HS-5 (cell line): ENCODE results near the gene AZGP1.
"Not testable (repeated sequence)": the region's sequence is repeated elsewhere in the genome, so short reads cannot be mapped to it uniquely, and the experiment has no call there.

Experiments used
- DNase-seq: peaks from one replicate; pipeline ENCODE4 v3.0.0-alpha.2; 2012; ENCODE audit warnings: low read depth

Gene AZGP1

DNA sequence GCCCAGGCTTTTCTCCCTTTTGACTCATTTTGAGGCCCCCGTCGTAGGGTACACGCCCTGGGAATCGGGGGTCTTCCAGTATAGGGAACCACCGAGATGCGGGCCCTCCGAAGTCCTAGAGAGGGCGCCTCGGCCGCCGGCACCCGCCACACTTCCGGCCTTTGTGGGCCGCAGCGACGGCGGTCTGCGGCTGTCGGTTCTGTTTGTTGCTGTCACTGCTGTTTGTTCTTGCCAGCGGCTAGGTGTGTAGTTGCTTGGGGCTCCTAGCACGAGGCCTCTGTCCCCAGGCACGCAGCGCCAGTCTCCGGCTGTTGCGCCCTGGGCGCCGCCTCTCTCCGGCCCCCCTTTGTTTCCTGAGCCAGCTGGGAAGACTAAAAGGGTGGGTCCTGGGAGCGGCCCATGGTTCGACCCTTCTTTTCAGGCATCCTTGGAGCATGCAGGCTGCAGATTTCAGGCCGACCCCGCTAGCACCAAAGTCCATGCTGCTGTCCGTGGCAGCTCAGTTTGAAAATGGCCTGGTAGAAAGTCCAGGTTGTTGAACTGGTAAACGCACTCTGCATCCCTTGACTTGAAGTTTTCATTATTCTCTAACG, 21.8 kb upstream of the AZGP1 start:
- DNase-seq: no peak

DNA sequence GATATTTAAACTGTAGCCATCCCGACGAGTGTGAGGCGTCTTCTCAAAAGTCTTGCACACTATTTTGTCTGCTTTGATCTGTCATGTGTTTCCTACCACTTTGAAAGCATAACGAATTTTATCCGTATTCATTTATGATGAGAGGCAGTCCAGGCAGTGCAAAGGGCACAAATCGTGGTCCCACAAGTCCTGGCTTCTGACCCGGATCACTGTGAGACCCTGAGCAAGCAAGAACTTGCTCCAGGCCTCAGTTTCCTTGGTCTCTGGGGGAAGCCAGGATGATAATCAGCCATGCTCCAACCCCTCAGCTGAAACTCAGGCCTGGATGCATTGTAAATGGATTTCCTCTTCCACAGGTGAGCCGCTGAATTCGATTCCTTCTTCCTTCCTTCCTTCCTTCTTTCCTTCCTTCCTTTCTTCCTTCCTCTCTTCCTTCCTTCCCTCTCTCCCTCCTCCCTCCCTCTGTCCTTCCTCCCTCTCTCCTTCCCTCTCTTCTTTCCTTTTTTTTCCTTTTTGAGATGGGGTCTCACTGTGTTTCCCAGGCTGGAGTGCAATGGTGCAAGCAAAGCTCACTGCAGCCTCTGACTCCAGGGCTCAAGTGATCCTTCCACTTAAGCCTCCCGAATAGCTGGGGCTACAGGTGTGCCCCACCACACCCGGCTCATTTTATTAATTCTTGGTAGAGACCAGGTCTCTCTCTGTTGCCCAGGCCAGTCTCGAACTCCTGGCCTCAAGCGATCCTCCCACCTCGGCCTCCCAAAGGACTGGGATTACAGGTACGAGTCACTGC, 21.1 kb upstream of the AZGP1 start:
- DNase-seq: no peak

DNA sequence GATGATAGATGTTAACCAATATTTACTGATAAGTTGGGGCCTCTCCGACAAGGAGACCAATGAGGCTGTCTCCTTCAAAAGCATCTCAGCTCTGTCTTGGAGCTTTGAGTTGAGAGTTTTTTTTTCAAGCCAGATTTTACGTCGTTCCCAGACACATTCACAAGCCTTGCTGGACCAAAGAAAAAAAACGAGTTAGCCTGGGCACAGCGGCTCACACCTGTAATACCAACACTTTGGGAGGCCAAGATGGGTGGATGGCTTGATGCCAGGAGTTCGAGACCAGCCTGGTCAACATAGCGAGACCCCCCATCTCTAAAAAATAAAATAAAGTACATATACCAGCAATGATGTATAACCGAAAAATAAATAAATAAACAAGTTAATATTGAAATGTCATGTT, 19.0 kb upstream of the AZGP1 start:
- no peak for DNase-seq

DNA sequence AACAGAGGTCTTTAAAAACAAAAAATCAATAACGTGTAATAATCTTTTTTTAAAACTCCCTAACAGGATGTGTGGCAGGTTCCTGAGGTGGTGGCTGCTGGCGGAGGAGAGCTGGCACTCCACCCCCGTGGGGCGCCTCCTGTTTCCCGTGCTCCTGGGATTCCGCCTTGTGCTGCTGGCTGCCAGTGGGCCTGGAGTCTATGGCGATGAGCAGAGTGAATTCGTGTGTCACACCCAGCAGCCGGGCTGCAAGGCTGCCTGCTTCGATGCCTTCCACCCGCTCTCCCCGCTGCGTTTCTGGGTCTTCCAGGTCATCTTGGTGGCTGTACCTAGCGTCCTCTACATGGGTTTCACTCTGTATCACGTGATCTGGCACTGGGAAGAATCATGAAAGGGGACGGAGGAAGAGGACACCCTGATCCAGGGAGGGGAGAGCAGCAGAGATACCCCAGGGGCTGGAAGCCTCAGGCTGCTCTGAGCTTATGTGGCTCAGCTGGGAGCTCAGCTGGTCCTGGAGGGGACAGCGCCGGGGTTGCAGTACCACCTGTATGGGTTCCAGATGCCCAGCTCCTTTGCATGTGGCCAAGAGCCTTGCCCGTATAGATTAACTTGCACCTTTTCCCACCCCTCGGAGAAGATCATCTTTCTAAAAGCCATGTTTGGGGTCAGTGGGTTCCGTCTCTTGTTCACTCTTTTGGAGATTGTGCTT, 16.7 kb upstream of the AZGP1 start:
- no peak for DNase-seq

DNA sequence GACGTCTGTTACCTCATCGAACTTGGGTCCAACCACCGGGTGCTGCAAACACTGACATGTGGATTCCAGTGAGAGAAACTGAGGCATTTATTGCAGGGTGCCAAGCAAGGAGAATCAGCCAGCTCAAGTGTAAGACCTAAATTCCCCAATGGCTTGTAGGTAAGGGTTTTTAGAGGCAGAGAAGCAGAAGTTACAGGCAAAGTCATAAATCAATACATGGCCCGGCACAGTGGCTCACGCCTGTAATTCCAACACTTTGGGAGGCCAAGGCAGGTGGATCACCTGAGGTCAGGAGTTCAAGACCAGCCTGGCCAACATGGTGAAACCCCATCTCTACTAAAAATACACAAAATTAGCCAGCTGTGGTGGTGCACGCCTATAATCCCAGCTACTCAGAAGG, 15.7 kb upstream of the AZGP1 start:
- DNase-seq: not testable (repeated sequence)

DNA sequence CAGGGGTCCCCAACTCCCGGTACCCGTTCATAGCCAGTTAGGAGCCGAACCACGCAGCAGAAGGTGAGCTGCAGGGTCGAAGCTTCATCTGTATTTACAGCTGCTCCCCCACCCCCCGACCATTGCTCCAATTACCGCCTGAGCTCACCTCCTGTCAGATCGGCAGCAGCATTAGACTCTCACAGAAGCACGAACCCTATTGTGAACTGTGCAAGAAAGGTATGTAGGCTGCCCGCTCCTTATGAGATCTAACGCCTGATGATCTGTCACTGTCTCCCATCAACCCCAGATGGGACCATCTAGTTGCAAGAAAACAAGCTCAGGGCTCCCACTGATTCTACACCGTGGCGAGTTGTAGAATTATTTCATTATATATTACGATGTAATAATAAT, 14.6 kb upstream of the AZGP1 start:
- DNase-seq: no peak

DNA sequence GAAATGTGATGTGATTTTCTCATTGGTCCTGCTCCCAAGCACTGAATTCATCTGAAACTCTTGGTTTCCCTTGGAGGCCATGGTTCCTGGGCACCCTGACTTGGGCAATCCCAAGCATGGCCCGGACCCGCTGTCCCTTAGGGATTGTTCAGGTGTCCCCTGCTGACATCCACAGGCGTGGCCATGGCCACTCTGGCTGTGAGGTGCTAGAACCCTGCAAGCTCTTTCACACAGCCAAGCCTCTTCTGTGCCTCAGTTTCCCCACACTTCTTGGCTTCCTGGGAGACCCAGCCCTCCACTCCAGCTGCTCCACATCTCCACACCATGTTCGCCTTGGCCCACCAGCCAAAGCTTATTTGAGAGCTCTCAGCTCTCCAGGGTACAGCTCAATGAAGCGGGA, 12.0 kb upstream of the AZGP1 start:
- DNase-seq: no peak

DNA sequence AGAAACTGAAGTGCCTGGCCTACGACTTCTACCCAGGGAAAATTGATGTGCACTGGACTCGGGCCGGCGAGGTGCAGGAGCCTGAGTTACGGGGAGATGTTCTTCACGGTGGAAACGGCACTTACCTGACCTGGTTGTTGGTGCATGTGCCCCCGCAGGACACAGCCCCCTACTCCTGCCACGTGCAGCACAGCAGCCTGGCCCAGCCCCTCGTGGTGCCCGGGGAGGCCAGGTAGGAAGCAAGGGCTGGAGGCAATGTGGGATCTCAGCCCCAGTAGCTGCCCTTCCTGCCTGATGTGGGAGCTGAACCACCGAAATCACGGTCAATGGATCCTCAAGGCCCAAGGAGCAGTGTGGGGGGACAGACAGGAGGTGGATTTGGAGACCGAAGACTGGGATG, 11.5 kb upstream of the AZGP1 start:
- DNase-seq: not testable (repeated sequence)

DNA sequence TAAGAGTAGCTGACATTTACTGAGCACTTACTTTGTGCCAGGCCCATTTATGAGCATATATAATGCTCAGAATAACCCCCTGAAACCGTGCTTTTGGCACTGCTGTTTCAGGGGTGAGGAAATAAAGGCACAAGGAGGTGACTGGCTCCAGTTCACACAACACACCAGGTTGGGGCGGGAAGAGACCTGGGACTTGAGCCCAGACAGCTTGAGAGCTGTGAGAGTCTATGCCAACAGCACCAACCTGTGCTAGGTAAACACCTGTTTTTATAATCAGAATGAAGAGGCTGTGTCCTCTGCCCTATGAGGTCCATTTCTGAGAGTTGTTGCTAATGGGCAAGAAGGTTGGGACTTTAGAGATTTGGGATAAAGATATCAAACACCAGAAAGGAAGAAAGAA, 8.8 kb upstream of the AZGP1 start:
- DNase-seq: no peak

DNA sequence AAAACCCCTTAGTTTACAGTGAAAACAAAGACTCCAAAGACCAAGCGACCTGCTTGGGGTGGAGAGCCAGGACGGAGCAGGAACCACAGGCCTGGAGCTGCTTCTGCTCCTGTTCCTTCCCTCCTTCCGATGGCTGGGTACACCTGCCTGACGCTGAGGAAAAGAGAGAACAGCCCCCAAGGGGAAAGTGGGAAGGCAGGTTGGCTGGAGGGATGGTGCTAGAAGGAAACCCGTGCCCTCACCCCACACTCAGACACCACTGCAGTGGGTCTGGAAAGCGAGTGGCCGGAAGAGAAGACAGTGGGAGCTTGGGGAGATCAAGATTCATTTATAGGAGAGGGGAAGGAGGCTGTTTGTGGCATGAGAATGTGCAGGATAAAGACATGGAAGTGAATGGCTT, 5.2 kb upstream of the AZGP1 start:
- not testable (repeated sequence) for DNase-seq

DNA sequence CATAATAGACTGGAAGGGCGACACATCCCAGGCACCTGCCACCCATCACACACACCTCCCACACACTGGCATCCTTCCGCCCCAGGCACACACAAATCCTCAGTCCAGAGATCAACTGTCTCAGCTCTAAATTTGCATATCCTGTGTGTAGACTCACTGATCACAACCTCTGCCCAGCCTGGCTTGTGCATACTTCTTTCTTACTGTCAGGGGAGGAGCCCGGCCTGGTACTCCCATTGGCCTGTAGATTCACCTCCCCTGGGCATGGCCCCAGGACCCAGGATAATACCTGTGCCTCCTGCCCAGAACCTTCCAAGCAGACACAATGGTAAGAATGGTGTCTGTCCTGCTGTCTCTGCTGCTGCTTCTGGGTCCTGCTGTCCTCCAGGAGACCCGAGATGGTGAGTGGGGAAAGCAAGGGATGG, 4.6 kb upstream of the AZGP1 start:
- DNase-seq: not testable (repeated sequence)

DNA sequence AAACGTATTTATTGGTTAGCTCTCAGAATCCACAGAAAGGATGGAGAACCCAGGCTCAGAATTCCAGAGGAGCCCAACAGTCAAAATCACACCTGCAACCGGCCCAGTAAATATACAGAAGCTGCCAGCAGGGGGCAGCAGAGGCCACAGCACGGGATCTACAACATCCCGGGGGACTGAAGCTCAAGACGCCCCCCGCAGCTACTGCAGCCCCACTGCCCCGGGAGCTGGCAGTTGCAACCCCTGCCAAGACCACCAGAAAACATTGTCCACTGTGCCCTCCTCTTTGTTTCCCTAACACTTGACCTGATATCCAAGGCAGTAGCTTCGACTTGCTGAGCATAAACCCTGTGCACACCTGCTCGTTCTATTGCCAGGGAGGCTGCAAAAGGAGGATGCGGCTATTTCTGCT, 4.0 kb upstream of the AZGP1 start:
- DNase-seq: not testable (repeated sequence)

DNA sequence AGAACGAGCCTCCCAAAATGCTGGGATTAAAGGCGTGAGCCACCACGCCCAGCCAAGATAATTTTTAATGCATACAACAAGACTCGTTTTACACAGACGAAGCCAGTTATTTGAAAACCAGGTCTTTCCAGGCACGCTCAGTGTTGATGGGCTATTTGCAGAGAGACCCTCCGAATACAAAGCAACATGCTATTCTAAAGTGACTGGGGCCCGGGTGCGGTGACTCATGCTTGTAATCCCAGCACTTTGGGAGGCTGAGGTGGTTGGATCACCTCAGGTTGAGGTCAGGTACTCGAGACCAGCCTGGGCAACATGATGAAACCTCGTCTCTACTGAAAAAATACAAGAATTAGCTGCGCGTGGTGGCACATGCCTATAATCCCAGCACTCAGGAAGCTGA, 795 bp upstream of the AZGP1 start:
- no peak for DNase-seq

DNA sequence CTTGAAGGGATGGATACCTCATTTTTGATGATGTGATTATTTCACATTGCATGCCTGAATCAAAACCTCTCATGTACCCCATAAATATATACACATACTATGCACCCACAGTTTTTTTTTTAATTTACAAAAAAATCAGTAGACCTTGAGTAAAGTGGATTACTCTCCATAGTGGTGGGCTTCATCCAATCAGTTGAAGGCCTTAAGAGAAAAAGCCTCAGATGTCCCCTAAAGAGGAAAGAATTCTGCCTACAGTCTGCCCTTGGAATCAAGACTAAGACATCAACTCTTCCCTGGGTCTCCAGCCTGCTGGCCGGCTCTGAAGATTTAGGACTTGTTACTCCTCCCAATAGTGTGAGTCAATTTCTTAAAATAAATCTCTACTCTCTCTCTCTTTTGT, 1.1 kb downstream of the AZGP1 start:
- DNase-seq: no peak

DNA sequence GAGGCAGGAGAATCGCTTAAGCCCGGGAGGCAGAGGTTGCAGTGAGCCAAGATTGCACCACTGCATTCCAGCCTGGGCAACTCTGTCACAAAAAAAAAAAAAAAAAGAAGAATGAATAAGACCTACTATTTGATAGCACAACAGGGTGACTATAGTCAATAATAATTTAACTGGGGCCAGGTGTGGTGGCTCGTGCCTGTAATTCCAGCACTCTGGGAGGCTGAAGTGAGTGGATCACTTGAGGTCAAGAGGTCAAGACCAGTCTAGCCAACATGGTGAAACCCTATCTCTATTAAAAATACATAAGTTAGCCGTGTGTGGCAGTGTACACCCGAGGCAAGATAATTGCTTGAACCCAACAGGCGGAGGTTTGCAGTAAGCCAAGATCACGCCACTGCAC, 2.0 kb downstream of the AZGP1 start:
- not testable (repeated sequence) for DNase-seq

DNA sequence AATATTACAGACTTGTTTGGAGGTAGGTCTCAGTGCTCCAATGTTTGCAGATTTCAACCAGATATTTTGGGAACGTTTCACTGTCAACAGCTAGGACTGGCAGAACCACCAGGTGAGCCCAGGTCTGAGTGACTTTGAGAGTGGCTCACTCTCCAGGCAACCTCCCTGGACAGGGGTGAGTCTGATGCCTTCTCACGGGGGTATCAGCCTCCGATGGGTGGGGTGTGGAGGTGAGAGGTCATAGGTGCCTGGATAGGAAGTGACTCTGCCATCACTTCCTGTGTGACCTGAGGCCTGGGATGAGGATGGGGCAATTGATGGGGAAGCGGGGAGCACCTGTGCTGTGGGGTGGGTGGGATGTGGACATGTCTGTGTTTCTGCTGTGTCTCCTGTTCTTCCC, 4.6 kb downstream of the AZGP1 start:
- DNase-seq: no peak

DNA sequence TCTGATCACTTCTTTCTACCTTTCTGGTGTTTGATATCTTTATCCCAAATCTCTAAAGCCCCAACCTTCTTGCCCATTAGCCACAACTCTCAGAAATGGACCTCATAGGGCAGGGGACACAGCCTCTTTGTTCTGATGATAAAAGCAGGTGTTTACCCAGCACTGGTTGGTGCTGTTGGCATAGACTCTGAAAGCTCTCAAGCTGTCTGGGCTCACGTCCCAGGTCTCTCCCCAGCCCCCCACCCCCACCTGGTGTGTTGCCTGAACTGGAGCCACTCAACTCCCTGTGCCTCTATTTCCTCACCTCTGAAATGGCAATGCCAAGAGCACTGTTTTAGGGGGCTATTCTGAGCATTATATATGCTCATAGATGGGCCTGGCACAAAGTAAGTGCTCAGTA, 6.0 kb downstream of the AZGP1 start:
- not testable (repeated sequence) for DNase-seq

DNA sequence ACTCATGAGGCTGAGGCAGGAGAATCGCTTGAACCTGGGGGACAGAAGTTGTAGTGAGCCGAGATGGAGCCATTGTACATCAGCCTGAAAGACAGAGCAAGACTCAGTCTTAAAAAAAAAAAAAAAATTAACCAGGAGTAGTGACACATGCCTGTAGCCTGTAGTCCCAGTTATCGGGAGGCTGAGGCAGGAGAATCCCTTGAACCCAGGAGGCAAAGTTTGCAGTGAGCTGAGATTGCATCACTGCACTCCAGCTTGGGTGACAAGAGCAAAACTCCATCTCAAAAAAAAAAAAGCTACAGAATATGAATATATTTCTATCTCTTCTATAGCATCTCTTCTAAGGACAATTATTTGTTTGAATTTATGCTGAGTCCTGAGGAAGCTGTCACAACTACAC, 6.5 kb downstream of the AZGP1 start:
- DNase-seq: no peak

DNA sequence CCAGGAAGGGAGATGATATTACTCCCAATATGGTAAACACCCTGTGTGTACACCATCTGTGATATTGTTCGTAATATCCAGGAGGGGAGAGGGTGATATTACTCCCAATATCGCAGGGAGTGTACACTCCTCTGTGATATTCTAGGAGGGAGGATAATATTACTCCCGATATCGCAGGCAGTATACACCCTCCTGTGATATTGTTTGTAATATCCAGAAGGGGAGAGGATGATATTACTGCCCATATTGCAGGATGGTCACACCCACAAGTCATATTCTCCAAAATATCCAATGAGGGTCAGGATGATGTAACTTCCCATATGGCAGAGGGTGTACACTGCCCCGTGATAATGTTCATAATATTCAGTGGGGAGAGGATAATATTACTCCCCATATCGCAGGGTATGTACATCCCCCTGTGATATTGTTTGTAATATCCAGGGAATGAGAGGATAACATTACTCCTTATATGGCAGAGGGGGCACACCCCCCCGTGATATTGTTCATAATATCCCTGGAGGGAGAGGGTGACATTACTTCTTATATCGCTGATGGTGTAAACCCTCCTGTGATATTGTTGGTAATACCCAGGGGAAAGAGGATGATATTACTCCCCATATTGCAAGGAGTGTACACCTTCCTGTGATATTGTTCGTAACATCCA, 17.1 kb downstream of the AZGP1 start:
- DNase-seq: no peak

DNA sequence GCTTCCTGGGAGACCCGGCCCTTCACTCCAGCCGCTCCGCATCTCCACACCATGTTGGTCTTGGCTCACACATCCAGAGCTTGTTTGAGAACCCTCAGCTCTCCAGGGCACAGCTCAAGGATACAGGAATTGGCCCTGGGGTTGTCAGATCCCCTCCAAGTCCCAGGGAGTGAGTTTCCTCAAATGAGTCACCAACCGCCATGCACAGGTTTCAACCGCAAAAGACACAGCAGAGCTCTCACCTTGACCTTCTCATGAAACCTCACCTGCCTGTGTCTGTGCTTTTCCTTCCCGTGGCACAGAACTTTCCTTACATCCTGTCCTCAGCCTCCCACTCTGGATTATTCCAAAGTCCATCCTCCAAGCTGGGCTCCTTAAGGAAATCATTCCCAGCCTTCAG, 20.6 kb downstream of the AZGP1 start:
- DNase-seq: no peak

DNA sequence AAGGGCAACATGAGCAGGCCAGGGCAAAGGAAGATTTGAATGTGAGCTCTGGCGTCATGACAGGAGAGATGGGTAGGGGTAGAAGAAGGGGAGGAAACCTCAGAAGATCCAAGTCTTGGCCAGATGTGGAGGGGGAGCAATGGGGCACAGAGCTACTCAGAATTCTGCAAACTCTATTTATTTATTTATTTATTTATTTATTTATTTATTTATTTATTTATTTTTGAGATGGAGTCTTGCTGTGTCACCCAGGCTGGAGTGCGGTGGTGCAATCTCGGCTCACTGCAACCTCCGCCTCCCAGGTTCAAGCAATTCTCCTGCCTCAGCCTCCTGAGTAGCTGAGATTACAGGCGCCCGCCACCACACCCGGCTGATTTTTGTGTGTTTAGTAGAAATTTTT, 21.2 kb downstream of the AZGP1 start:
- DNase-seq: not testable (repeated sequence)

DNA sequence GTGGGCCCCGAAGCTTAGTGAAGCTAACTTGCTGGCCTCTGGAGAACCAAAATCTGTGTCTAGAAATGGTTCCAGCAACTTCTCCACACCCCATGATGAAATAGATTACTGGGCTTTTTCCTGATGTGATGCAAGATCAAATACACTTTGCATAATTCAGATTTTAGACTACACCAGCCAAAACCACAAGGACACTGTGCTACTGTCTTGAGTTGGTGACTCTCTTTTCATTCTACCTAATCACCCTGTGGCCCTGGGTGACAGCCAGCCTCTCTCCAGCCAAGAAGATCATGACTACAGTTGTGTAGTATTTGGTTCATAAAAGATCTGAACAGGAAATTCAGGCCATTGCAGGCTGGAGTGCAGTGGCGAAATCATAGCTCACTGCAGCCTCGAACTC, 22.2 kb downstream of the AZGP1 start:
- DNase-seq: no peak

DNA sequence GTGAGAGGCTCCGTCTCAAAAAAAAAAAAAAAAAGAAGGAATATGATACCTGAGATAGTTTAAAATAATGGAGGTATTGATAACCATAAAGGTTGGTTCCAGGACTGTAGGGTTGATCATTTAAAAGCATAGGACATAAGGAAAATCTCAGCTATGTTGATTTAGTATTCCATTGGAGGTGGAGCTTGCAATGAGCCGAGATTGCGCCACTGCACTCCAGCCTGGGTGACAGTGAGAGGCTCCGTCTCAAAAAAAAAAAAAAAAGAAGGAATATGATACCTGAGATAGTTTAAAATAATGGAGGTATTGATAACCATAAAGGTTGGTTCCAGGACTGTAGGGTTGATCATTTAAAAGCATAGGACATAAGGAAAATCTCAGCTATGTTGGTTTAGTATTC, 23.2 kb downstream of the AZGP1 start:
- not testable (repeated sequence) for DNase-seq
